Endodermal cell (in vitro differentiated cells): ENCODE measurements around the gene ZSCAN26. TPM values are rescaled to one million over a fixed set of nuclear protein-coding genes. Genes with fewer than 3 reads are reported as not detected.
A peak's percentile ranks its signal among the peaks of the same experiment; 100 is the strongest.

ENCODE experiments used
- DNase-seq: peaks from one replicate; pipeline ENCODE4 v3.0.0-alpha.2; 2017
- H3K27ac ChIP-seq: 2 replicates; pipeline ENCODE4 v1.5.1; 2013; ENCODE audit warnings: mild to moderate bottlenecking, low read depth, low read length, moderate library complexity
- H3K27me3 ChIP-seq: 2 replicates; pipeline ENCODE4 v1.6.1; 2013; ENCODE audit warnings: mild to moderate bottlenecking, low read length, moderate library complexity; ENCODE audit not compliant: insufficient read depth, control insufficient read depth, poor library complexity, severe bottlenecking
- H3K36me3 ChIP-seq: 2 replicates; pipeline ENCODE4 v1.7.0; 2013; ENCODE audit warnings: mild to moderate bottlenecking, low read length, moderate library complexity; ENCODE audit not compliant: control insufficient read depth, insufficient read depth
- H3K4me1 ChIP-seq: one replicate; pipeline ENCODE4 v1.7.0; 2013; ENCODE audit warnings: low read length; ENCODE audit not compliant: control insufficient read depth, insufficient read depth
- H3K4me3 ChIP-seq: 2 replicates; pipeline ENCODE4 v1.5.1; 2013; ENCODE audit warnings: mild to moderate bottlenecking, low read length, moderate library complexity
- H3K9ac ChIP-seq: 2 replicates; pipeline ENCODE4 v1.6.1; 2013; ENCODE audit warnings: mild to moderate bottlenecking, low read length, moderate library complexity; ENCODE audit not compliant: poor library complexity, severe bottlenecking; ENCODE audit errors: extremely low read depth
- H3K9me3 ChIP-seq: 2 replicates; pipeline ENCODE4 v1.6.1; 2013; ENCODE audit warnings: mild to moderate bottlenecking, low read length, moderate library complexity; ENCODE audit not compliant: control insufficient read depth
- H3K27ac Mint-ChIP-seq: 2 replicates; pipeline ENCODE4 v1.8.0; 2020; ENCODE audit warnings: mixed read lengths
- H3K27me3 Mint-ChIP-seq: 2 replicates; pipeline ENCODE4 v1.8.0; 2021; ENCODE audit warnings: mild to moderate bottlenecking, mixed read lengths; ENCODE audit not compliant: insufficient read depth
- H3K36me3 Mint-ChIP-seq: 2 replicates; pipeline ENCODE4 v1.8.0; 2020; ENCODE audit warnings: low read depth, mixed read lengths
- H3K4me1 Mint-ChIP-seq: 2 replicates; pipeline ENCODE4 v1.8.0; 2020; ENCODE audit warnings: mixed read lengths
- H3K4me3 Mint-ChIP-seq: 2 replicates; pipeline ENCODE4 v1.8.0; 2020; ENCODE audit warnings: mild to moderate bottlenecking, moderate library complexity, mixed read lengths
- H3K9me3 Mint-ChIP-seq: 2 replicates; pipeline ENCODE4 v1.8.0; 2020; ENCODE audit warnings: mild to moderate bottlenecking, mixed read lengths
- CTCF ChIP-seq: fragments of 200-600 bp; sonication (generic); conservative IDR thresholded peaks from 2 replicates; pipeline ENCODE4 v1.5.0; 2021; ENCODE audit warnings: antibody characterized with exemption, mild to moderate bottlenecking
- WGBS, 2 experiments: methylation state at CpG; one replicate each; pipeline versions ENCODE4 v1.1.5 to v1.1.7; 2013; ENCODE audit warnings: missing lambda C conversion rate in 2 of 2, mixed read lengths in 1 of 2; ENCODE audit not compliant: insufficient coverage in 1 of 2, insufficient read length in 1 of 2; 5-methylcytosine and 5-hydroxymethylcytosine counted together
- total RNA-seq, 2 donors: library from RNA; stranded (reverse); fragmentation: NEBNext Ultra II Directional in 1 of 2; extraction: Animal tissue kit (Norgen Biotek cat#: 25700) in 1 of 2; gene quantifications; 2 replicates in 1 of 2; 3 replicates in 1 of 2; pipeline ENCODE4 v1.2.1, GENCODE V29; 2021

ZSCAN26 gene
- total RNA-seq, 2 donors from 2014 or later = 10.9 to 18.9 TPM

GRCh38 chr6:28218312-28219248, 48.4 kb upstream of the ZSCAN26 start:
- no peaks in the 10 kb centered on the region for H3K4me1 ChIP-seq
- no peaks in the 10 kb centered on the region for H3K36me3 ChIP-seq
- no peaks in the 10 kb centered on the region for H3K9me3 ChIP-seq
- DNase-seq = peak; percentile 81
- TF ChIP-seq CTCF = peak; percentile 15
- WGBS, 2 experiments = 17 to 20% methylated on average over 20 to 55 of the region's 56 CpGs
- H3K27ac ChIP-seq = no peak overlapping the region
- Mint-ChIP-seq H3K4me3 (peak overlapping the region; percentile 63), H3K9me3 (no peaks in the 10 kb centered on the region), H3K27ac (no peak overlapping the region), H3K36me3 (no peaks in the 10 kb centered on the region), H3K27me3 (peaks cover 64% of the 10 kb centered on the region), H3K4me1 (peaks cover 3% of the 10 kb centered on the region)
- H3K27me3 ChIP-seq = peaks cover 41% of the 10 kb centered on the region
- H3K9ac ChIP-seq = no peak overlapping the region
- H3K4me3 ChIP-seq = peak overlapping the region; percentile 79

GRCh38 chr6:28220257-28221133, 46.4 kb upstream of the ZSCAN26 start:
- H3K4me1 ChIP-seq = no peaks in the 10 kb centered on the region
- 66 to 68% methylated on average over 5 to 6 of the region's 6 CpGs for WGBS, 2 experiments
- Mint-ChIP-seq H3K36me3 (no peaks in the 10 kb centered on the region), H3K4me1 (peaks cover 3% of the 10 kb centered on the region), H3K27me3 (peaks cover 66% of the 10 kb centered on the region), H3K4me3 (no peak overlapping the region), H3K27ac (no peak overlapping the region), H3K9me3 (no peaks in the 10 kb centered on the region)
- TF ChIP-seq CTCF = peak; percentile 25
- no peak for DNase-seq
- H3K36me3 ChIP-seq = no peaks in the 10 kb centered on the region
- no peaks in the 10 kb centered on the region for H3K9me3 ChIP-seq
- peaks cover 48% of the 10 kb centered on the region for H3K27me3 ChIP-seq
- H3K9ac ChIP-seq = no peak overlapping the region
- H3K27ac ChIP-seq = no peak overlapping the region
- no peak overlapping the region for H3K4me3 ChIP-seq
